Measurements from ENCODE around the gene GSTT4. TPM values are rescaled to one million over a fixed set of nuclear protein-coding genes. Genes with fewer than 3 reads are reported as not detected.

GSTT4 gene
- total RNA-seq, 1 experiment from 2014 or later, result not detected

DNA sequence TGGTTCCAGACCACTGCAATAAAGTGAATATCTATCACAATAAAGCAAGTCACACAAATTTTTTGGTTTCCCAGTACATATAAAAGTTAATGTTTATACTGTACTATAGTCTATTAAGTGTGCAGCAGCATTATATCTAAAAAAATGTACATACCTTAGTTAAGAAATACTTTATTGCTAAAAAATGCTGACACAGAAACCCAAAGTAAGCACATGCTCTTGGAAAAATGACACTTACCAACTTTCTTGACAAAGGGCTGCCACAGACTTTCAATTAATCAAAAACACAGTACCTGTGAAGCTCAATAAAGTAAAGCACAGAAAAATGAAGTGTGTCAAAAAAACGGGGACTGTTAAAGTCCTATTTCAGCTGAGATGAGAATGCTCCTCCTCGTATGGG, 22.7 kb upstream of the GSTT4 start:
- Histone ChIP-seq H3K23me2 (ENCODE audit: insufficient read length, low read depth, low read length, poor library complexity, severe bottlenecking) (no peaks in the 10 kb centered on the region), H2AFZ (ENCODE audit: low read length) (no peak overlapping the region), H3K18ac (ENCODE audit: insufficient read length, low read depth, low read length) (no peak overlapping the region), H2BK120ac (ENCODE audit: low read depth, low read length, poor library complexity, severe bottlenecking) (no peak overlapping the region), H3K4me2 (ENCODE audit: insufficient read depth, insufficient read length, low read length) (no peak overlapping the region), H4K8ac (replicated peaks; ENCODE audit: insufficient read length, low read depth, low read length) (no peak overlapping the region), H4K20me1 (ENCODE audit: control insufficient read depth, insufficient read depth, insufficient read length) (no peaks in the 10 kb centered on the region), H3K4ac (ENCODE audit: low read depth, low read length) (no peak overlapping the region), H2BK15ac (ENCODE audit: low read depth, low read length) (no peak overlapping the region), H3K9ac (ENCODE audit: extremely low read depth, insufficient read length, low read length) (peak overlapping the region; percentile 29), H3K79me2 (ENCODE audit: insufficient read depth, low read length) (peaks cover 5% of the 10 kb centered on the region; the same call in 1 of the 2 replicates), H3K9me3 (ENCODE audit: control insufficient read depth, low read depth, low read length) (no peaks in the 10 kb centered on the region), H2BK5ac (ENCODE audit: insufficient read length, low read length) (peak overlapping the region; percentile 69), H3K56ac (ENCODE audit: insufficient read length, low read depth, low read length) (no peak overlapping the region), H3K27me3 (ENCODE audit: insufficient read depth, low read length) (no peaks in the 10 kb centered on the region), H3K27ac (ENCODE audit: insufficient read length, low read depth, low read length) (no peak overlapping the region), H3K79me1 (ENCODE audit: insufficient read depth, low read depth, low read length, poor library complexity, severe bottlenecking) (peaks cover 3% of the 10 kb centered on the region), H3K14ac (ENCODE audit: insufficient read depth, low read length) (no peak overlapping the region), H3K4me1 (ENCODE audit: insufficient read depth, low read length) (no peaks in the 10 kb centered on the region), H2AK5ac (ENCODE audit: insufficient read length, low read length) (no peak overlapping the region), H4K91ac (ENCODE audit: insufficient read length, low read depth, low read length) (no peak overlapping the region), H2BK20ac (ENCODE audit: low read depth, low read length, poor library complexity, severe bottlenecking) (no peak overlapping the region), H2BK12ac (ENCODE audit: insufficient read length, low read depth, low read length) (no peak overlapping the region), H3K23ac (ENCODE audit: insufficient read length, low read depth, low read length) (peak overlapping the region; percentile 43), H4K5ac (ENCODE audit: insufficient read length, low read depth, low read length) (peak overlapping the region; percentile 85), H3T11ph (ENCODE audit: low read length) (no peak overlapping the region)
- H3K27ac Mint-ChIP-seq, result peak overlapping the region in 1 of 3 experiments; percentile 51; a peak in 2 of 7 replicates
- WGBS (ENCODE audit: extremely low coverage, insufficient read length, low lambda C conversion rate), result no CpG with 5 or more reads among the region's 2 CpGs
- no peaks in the 10 kb centered on the region for H3K27me3 Mint-ChIP-seq (ENCODE audit: low read depth)
- peaks cover 3 to 12% of the 10 kb centered on the region in 2 experiments; a peak in 3 of 4 replicates for H3K4me1 Mint-ChIP-seq
- H3K36me3 Mint-ChIP-seq (ENCODE audit: insufficient read depth in 1 of 3, low read depth in 3 of 3), result peaks cover 0 to 3% (median 0%) of the 10 kb centered on the region in 3 experiments; a peak in 2 of 7 replicates
- no peak for DNase-seq
- H3K4me3 Mint-ChIP-seq, result no peak overlapping the region
- TF ChIP-seq, protein P1, sequence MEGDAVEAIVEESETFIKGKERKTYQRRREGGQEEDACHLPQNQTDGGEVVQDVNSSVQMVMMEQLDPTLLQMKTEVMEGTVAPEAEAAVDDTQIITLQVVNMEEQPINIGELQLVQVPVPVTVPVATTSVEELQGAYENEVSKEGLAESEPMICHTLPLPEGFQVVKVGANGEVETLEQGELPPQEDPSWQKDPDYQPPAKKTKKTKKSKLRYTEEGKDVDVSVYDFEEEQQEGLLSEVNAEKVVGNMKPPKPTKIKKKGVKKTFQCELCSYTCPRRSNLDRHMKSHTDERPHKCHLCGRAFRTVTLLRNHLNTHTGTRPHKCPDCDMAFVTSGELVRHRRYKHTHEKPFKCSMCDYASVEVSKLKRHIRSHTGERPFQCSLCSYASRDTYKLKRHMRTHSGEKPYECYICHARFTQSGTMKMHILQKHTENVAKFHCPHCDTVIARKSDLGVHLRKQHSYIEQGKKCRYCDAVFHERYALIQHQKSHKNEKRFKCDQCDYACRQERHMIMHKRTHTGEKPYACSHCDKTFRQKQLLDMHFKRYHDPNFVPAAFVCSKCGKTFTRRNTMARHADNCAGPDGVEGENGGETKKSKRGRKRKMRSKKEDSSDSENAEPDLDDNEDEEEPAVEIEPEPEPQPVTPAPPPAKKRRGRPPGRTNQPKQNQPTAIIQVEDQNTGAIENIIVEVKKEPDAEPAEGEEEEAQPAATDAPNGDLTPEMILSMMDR (conservative IDR thresholded peaks at IDR 0.05), result no peak
- peaks cover 0 to 3% of the 10 kb centered on the region in 2 experiments; a peak in 3 of 5 replicates for H3K9me3 Mint-ChIP-seq
